Colonic mucosa (tissue), 4 donors: Measurements from ENCODE around the gene CHRNG. TPM values are rescaled to one million over a fixed set of nuclear protein-coding genes. Genes with fewer than 3 reads are reported as not detected.

ENCODE experiments used
- DNase-seq: peaks from one replicate; pipeline ENCODE4 v3.0.0-alpha.2; 2020
- H3K27ac ChIP-seq: fragments of 200-600 bp; one replicate; pipeline ENCODE4 v1.8.0; 2021
- H3K27me3 ChIP-seq: fragments of 200-600 bp; one replicate; pipeline ENCODE4 v1.8.0; 2021
- H3K36me3 ChIP-seq: fragments of 200-600 bp; one replicate; pipeline ENCODE4 v1.8.0; 2021
- H3K4me1 ChIP-seq: fragments of 200-600 bp; one replicate; pipeline ENCODE4 v1.8.0; 2021; ENCODE audit warnings: mild to moderate bottlenecking
- H3K4me3 ChIP-seq: fragments of 200-600 bp; one replicate; pipeline ENCODE4 v1.8.0; 2021
- H3K9ac ChIP-seq, 2 donors: one replicate each; pipeline ENCODE4 v1.7.0; 2013; ENCODE audit warnings: control low read depth in 2 of 2, low read depth in 2 of 2, low read length in 2 of 2
- H3K9me3 ChIP-seq: fragments of 200-600 bp; one replicate; pipeline ENCODE4 v1.8.0; 2021
- CTCF ChIP-seq: fragments of 200-600 bp; IDR thresholded peaks from one replicate; pipeline ENCODE4 v1.8.0; 2022; ENCODE audit warnings: antibody characterized with exemption, mild to moderate bottlenecking
- intact Hi-C: fragments of 100-400 bp; cut with DNase I; formaldehyde crosslinking; loops from one replicate; pipeline ENCODE4 v1.14.1; 2022
- total RNA-seq, 2 donors: library from RNA; stranded (reverse); fragmentation: NEBNext Ultra II Directional in 1 of 2; extraction: Animal tissue kit (Norgen Biotek cat#: 25700) in 1 of 2; gene quantifications; one replicate each; pipeline ENCODE4 v1.2.1, GENCODE V29; 2021
- donor health status: healthy.
- donor health status: DM: no; HTN: no; CAD: no.
- donor health status: DM: no; HTN: no; CAD: no.

The CHRNG gene
- total RNA-seq, 2 donors from 2014 or later = not detected

GRCh38 chr2:232525199-232525598 is 14.3 kb upstream of the CHRNG start:
- DNase-seq = no peak
- Histone ChIP-seq H3K4me3 (no peak overlapping the region), H3K9ac (no peak overlapping the region), H3K9me3 (no peaks in the 10 kb centered on the region), H3K36me3 (no peaks in the 10 kb centered on the region), H3K4me1 (peaks cover 3% of the 10 kb centered on the region), H3K27ac (no peak overlapping the region), H3K27me3 (peaks cover 40% of the 10 kb centered on the region)
- no peak for TF ChIP-seq CTCF
- intact Hi-C loops = no loop called here

- intact Hi-C loops = no loop called here
These were observed 13.6 kb upstream of the CHRNG start, which contains the start of gene CHRND for GRCh38 chr2:232525791-232526371. TSS of gene CHRND (plus strand) at chr2:232526160. CDS start at chr2:232526216, 56 bp downstream.

GRCh38 chr2:232526372-232526941 is 13.0 kb upstream of the CHRNG start:
- H3K36me3 ChIP-seq = no peaks in the 10 kb centered on the region
- intact Hi-C loops = no loop called here
- no peak for TF ChIP-seq CTCF
- no peaks in the 10 kb centered on the region for H3K9me3 ChIP-seq
- peaks cover 38% of the 10 kb centered on the region for H3K27me3 ChIP-seq
- DNase-seq = no peak
- no peak overlapping the region for H3K9ac ChIP-seq
- H3K4me1 ChIP-seq = peaks cover 3% of the 10 kb centered on the region
- H3K27ac ChIP-seq = no peak overlapping the region
- no peak overlapping the region for H3K4me3 ChIP-seq

More at GRCh38 chr2:232525791-232526371, 13.6 kb upstream of the CHRNG start, which contains the start of gene CHRND:
- no peak within 1 kb of the TSS for H3K4me3 ChIP-seq
- DNase-seq = no peak
- no peak for TF ChIP-seq CTCF
- H3K9me3 ChIP-seq = no peaks in the 10 kb centered on the region
- no peaks in the 10 kb centered on the region for H3K36me3 ChIP-seq
- no peak within 1 kb of the TSS for H3K27ac ChIP-seq
- peaks cover 40% of the 10 kb centered on the region for H3K27me3 ChIP-seq
- H3K4me1 ChIP-seq = peaks cover 3% of the 10 kb centered on the region
- no peak within 1 kb of the TSS for H3K9ac ChIP-seq

GRCh38 chr2:232527905-232528470 is 11.5 kb upstream of the CHRNG start:
- TF ChIP-seq CTCF = no peak
- DNase-seq = no peak
- Histone ChIP-seq H3K9me3 (no peaks in the 10 kb centered on the region), H3K9ac (no peak overlapping the region), H3K4me3 (no peak overlapping the region), H3K27ac (no peak overlapping the region), H3K36me3 (no peaks in the 10 kb centered on the region), H3K4me1 (peaks cover 3% of the 10 kb centered on the region), H3K27me3 (peaks cover 23% of the 10 kb centered on the region)
- intact Hi-C loops = no loop called here

GRCh38 chr2:232528746-232529460 is 10.6 kb upstream of the CHRNG start:
- no peak for DNase-seq
- peaks cover 14% of the 10 kb centered on the region for H3K27me3 ChIP-seq

More at GRCh38 chr2:232528746-232529460, 10.6 kb upstream of the CHRNG start:
- Histone ChIP-seq H3K4me1 (peaks cover 3% of the 10 kb centered on the region), H3K36me3 (no peaks in the 10 kb centered on the region), H3K4me3 (no peak overlapping the region), H3K9ac (no peak overlapping the region), H3K27ac (no peak overlapping the region), H3K9me3 (no peaks in the 10 kb centered on the region)
- no peak for TF ChIP-seq CTCF
- intact Hi-C loops = no loop called here
